ENCODE data around the gene NRXN3.

Gene NRXN3

DNA sequence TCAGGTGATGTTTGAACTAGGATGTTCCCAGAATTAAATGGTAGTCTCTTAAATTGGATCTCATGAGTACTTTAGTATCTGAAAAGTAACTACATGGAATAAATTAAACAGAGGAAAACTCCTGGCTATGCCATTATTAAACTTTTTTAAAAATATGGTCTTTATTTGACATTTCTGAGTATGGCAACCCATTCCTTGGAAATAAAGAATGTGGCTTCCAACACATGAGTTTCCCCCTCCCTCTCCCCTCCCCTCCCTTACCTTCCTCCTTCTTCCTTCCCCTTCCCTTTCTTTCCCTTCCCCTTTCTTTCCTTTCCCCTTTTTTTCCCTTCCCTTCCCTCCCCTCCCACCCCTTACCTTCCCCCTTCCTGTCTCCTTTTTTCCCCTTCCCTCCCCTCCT lies 1100.9 kb downstream of the NRXN3 start:
- no peaks in the 10 kb centered on the region for H3K36me3 ChIP-seq (ENCODE audit: insufficient read depth, low read length)
- no peaks in the 10 kb centered on the region for H3K9me3 ChIP-seq (ENCODE audit: low read length)
- no peak overlapping the region for H3K4me3 ChIP-seq (ENCODE audit: low read depth in 1 of 2, low read length in 2 of 2)
- no peak overlapping the region for H3K9ac ChIP-seq (ENCODE audit: low read length)
- no peaks in the 10 kb centered on the region for H3K4me1 ChIP-seq (ENCODE audit: insufficient read depth, low read length)
- no peaks in the 10 kb centered on the region for H3K27me3 ChIP-seq (ENCODE audit: control insufficient read depth in 1 of 2, insufficient read depth in 2 of 2, low read length in 2 of 2)
- no peak overlapping the region for H3K27ac ChIP-seq (ENCODE audit: low read depth, low read length)

GRCh38 chr14:79274641-79275291 lies 1104.6 kb downstream of the NRXN3 start:
- no peak overlapping the region for H3K9ac ChIP-seq (ENCODE audit: low read length)
- no peak overlapping the region for H3K27ac ChIP-seq (ENCODE audit: low read depth, low read length)
- peaks cover 0 to 4% of the 10 kb centered on the region in 2 donors for H3K27me3 ChIP-seq (ENCODE audit: control insufficient read depth in 1 of 2, insufficient read depth in 2 of 2, low read length in 2 of 2)
- no peaks in the 10 kb centered on the region for H3K9me3 ChIP-seq (ENCODE audit: low read length)
- H3K4me1 ChIP-seq (ENCODE audit: insufficient read depth, low read length) = no peaks in the 10 kb centered on the region
- no peaks in the 10 kb centered on the region for H3K36me3 ChIP-seq (ENCODE audit: insufficient read depth, low read length)
- H3K4me3 ChIP-seq (ENCODE audit: low read depth in 1 of 2, low read length in 2 of 2) = no peak overlapping the region

DNA sequence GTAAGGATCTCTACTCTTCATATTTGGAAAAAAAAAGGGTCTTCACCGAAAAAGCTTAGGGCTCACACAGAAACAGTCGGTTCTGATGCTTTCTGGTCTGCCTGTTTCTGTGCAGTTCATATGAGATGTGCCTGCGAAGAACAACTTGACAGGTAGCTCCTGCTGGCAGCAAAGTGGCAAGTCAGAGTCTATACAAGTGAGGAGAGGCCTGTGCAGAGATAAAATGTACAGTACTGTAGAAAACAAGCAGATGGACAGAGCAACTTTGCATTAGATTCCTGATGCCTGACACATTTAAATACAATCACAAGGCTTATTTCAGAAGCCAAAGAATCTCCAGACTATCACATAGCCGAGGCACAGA lies 1105.1 kb downstream of the NRXN3 start:
- Histone ChIP-seq H3K4me1 (ENCODE audit: insufficient read depth, low read length) (no peaks in the 10 kb centered on the region), H3K4me3 (ENCODE audit: low read depth in 1 of 2, low read length in 2 of 2) (no peak overlapping the region), H3K27me3 (ENCODE audit: control insufficient read depth in 1 of 2, insufficient read depth in 2 of 2, low read length in 2 of 2) (peaks cover 0 to 4% of the 10 kb centered on the region in 2 donors), H3K9ac (ENCODE audit: low read length) (no peak overlapping the region), H3K27ac (ENCODE audit: low read depth, low read length) (no peak overlapping the region), H3K36me3 (ENCODE audit: insufficient read depth, low read length) (no peaks in the 10 kb centered on the region), H3K9me3 (ENCODE audit: low read length) (no peaks in the 10 kb centered on the region)

DNA sequence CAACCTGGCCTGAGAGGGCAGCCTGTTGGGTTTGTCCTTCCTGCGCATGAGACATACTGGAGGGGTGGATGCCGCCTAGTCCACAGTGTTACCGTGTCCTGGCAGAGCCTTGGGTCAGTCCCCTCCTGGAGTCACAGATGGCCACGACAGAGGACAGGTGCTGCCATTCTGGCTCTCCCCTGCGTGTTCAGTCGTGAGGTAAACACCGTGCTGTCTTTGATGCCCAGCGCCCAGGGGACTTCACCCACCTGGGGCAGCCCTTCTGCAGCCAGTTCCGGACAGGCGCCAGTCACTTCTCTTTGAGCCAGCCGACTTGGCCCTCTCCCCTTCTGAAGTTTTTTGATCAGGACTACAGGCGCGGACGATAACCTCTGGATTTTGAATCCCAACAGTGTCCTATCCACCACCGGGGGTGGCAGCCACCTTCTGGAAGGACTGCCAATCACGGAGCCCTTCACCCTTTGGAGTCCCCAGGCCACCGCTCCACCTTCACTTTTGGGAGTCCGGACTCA lies 1108.2 kb downstream of the NRXN3 start:
- Histone ChIP-seq H3K4me3 (ENCODE audit: low read depth in 1 of 2, low read length in 2 of 2) (peak overlapping the region; percentile 74 to 86), H3K27ac (ENCODE audit: low read depth, low read length) (peak overlapping the region; percentile 65), H3K36me3 (ENCODE audit: insufficient read depth, low read length) (no peaks in the 10 kb centered on the region), H3K4me1 (ENCODE audit: insufficient read depth, low read length) (no peaks in the 10 kb centered on the region), H3K27me3 (ENCODE audit: control insufficient read depth in 1 of 2, insufficient read depth in 2 of 2, low read length in 2 of 2) (peaks cover 0 to 4% of the 10 kb centered on the region in 2 donors), H3K9ac (ENCODE audit: low read length) (no peak overlapping the region), H3K9me3 (ENCODE audit: low read length) (no peaks in the 10 kb centered on the region)

- Histone ChIP-seq H3K4me3 (ENCODE audit: low read depth in 1 of 2, low read length in 2 of 2) (peak overlapping the region; percentile 74 to 86), H3K9me3 (ENCODE audit: low read length) (no peaks in the 10 kb centered on the region), H3K9ac (ENCODE audit: low read length) (no peak overlapping the region), H3K27me3 (ENCODE audit: control insufficient read depth in 1 of 2, insufficient read depth in 2 of 2, low read length in 2 of 2) (peaks cover 0 to 4% of the 10 kb centered on the region in 2 donors), H3K36me3 (ENCODE audit: insufficient read depth, low read length) (no peaks in the 10 kb centered on the region), H3K27ac (ENCODE audit: low read depth, low read length) (peak overlapping the region; percentile 66), H3K4me1 (ENCODE audit: insufficient read depth, low read length) (no peaks in the 10 kb centered on the region)
Observed at GRCh38 chr14:79278798-79279644, 1108.8 kb downstream of the NRXN3 start.

DNA sequence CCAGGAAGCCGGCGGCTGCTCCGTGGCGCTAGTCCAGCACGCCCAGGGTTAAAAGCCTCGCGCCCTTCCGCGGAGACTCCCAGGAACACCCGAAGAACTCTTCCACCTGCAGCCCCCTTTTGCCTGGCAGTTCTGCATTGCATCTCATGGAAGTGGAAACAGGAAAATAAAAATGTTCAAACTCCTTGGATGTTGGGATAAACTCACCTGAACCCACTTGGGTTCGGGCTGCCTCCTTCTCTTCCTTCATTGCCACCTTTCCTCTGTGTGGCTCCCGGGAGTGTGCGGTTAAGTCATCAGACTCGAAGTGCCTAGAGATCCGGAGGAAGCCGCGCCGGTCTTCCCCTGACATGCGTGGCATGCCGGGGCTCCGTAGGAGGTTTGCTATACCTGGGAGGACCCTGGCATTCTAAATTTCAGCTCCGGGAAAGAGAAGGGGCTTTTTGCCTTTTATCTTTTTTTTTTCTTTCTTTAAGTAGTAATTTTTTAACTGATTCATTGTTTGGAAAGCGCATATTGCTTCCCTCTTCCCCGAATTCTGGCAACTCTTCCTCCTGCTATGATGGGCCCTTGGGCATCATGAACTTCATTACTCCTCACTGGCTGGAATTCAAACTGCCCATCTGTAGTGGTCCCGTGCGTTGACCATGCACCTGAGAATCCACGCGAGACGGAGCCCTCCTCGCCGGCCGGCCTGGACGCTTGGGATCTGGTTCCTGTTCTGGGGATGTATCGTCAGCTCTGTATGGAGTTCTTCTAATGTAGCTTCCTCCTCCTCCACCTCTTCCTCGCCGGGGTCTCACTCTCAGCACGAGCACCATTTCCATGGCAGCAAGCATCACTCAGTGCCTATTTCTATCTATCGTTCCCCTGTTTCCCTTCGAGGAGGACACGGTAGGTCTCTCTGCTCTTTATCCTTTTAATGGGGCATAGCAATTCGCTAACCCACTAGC lies 1109.7 kb downstream of the NRXN3 start:
- peaks cover 0 to 4% of the 10 kb centered on the region in 2 donors for H3K27me3 ChIP-seq (ENCODE audit: control insufficient read depth in 1 of 2, insufficient read depth in 2 of 2, low read length in 2 of 2)
- H3K9ac ChIP-seq (ENCODE audit: low read length) = peak overlapping the region; percentile 51
- H3K4me3 ChIP-seq (ENCODE audit: low read depth in 1 of 2, low read length in 2 of 2) = peak overlapping the region; percentile 74 to 86
- no peaks in the 10 kb centered on the region for H3K9me3 ChIP-seq (ENCODE audit: low read length)
- H3K4me1 ChIP-seq (ENCODE audit: insufficient read depth, low read length) = no peaks in the 10 kb centered on the region
- peak overlapping the region; percentile 66 for H3K27ac ChIP-seq (ENCODE audit: low read depth, low read length)
- H3K36me3 ChIP-seq (ENCODE audit: insufficient read depth, low read length) = no peaks in the 10 kb centered on the region

DNA sequence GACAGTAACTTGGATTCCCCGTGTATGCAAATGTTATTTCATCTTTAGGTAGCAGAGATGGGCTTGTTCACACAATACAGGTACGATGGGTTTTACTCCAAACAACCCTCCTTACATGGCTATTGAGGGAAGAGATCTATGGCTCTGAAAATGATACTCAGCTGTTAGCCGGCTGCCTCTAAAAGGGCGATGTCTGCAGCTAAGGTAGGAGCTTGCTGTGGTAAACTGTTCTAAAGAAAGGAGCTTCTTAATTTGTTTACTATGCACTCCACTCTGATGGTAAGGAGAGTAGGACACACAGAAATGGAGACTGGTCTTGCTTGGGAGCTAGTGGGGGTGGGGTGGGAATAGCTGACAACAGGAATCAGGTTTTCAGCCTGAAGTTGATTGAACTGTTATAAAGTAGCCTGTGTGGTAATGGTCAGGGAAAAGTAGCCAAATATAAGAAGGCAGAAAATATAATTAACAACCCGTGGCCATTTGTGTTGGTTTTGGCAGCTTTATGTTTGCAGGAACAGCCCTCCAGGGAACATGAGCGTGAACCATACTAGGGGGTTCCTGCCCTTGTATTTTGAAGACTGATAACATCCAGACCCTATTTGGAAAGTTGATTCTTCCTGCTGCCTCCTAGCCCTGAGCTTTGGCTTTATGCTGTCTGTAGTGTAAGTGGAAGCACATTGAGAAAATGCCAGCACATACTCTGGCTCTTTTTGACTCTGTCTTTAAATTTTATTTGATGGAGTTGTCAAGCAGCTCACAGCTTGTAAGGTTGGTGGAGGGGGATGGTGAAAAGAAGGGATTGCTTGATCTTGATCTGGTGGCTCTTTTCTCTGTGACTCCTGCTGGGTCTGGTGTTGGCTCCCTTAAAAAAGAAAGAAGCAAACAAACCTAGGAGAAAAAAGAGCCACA lies 1111.3 kb downstream of the NRXN3 start:
- Histone ChIP-seq H3K27me3 (ENCODE audit: control insufficient read depth in 1 of 2, insufficient read depth in 2 of 2, low read length in 2 of 2) (peaks cover 0 to 4% of the 10 kb centered on the region in 2 donors), H3K4me1 (ENCODE audit: insufficient read depth, low read length) (peaks cover 1% of the 10 kb centered on the region), H3K4me3 (ENCODE audit: low read depth in 1 of 2, low read length in 2 of 2) (peak overlapping the region; percentile 74 to 86), H3K27ac (ENCODE audit: low read depth, low read length) (peak overlapping the region; percentile 48), H3K9me3 (ENCODE audit: low read length) (no peaks in the 10 kb centered on the region), H3K36me3 (ENCODE audit: insufficient read depth, low read length) (no peaks in the 10 kb centered on the region), H3K9ac (ENCODE audit: low read length) (peak overlapping the region; percentile 51)

DNA sequence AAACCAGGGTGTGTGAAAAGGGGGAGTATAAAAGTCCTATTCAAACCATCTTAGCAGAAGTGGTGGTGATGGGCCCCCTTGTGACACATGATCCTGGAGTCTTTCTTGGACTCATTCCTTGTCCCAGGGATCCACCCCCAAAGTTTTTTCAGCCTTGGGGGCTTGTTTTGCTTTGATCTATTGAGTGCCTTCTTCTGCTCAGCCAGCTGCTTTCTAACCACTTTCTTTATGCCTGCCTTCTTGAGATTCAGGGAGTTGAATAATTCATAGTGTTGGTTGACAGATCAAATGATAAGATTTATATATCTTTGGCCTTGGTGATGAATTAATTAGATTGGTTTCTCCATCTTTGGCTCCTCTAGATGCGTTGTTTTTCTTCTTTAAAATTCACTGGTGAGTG lies 1114.4 kb downstream of the NRXN3 start:
- Histone ChIP-seq H3K27ac (ENCODE audit: low read depth, low read length) (no peak overlapping the region), H3K9me3 (ENCODE audit: low read length) (no peaks in the 10 kb centered on the region), H3K36me3 (ENCODE audit: insufficient read depth, low read length) (no peaks in the 10 kb centered on the region), H3K9ac (ENCODE audit: low read length) (no peak overlapping the region), H3K4me1 (ENCODE audit: insufficient read depth, low read length) (peaks cover 11% of the 10 kb centered on the region), H3K27me3 (ENCODE audit: control insufficient read depth in 1 of 2, insufficient read depth in 2 of 2, low read length in 2 of 2) (no peaks in the 10 kb centered on the region), H3K4me3 (ENCODE audit: low read depth in 1 of 2, low read length in 2 of 2) (no peak overlapping the region)

DNA sequence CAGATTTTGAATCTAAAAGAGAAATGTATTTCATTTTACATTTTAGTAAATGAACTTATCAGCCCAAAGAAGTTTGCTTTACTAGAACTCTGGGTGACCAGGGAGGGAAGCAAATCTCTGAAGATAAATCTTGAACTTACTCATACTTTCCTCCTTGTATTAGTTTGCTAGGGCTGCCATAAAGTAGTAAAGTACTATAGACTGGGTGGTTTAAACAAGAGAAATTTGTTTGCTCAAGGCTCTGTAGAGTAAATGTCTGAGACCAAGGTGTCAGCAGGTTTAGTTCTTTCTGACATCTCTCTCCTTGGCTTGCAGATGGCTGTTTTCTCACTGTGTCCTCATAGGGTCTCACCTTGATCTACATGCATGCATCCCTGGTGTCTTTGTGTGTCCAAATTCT lies 1115.1 kb downstream of the NRXN3 start:
- H3K36me3 ChIP-seq (ENCODE audit: insufficient read depth, low read length) = no peaks in the 10 kb centered on the region

GRCh38 chr14:79287976-79288375 lies 1117.8 kb downstream of the NRXN3 start:
- Histone ChIP-seq H3K4me1 (ENCODE audit: insufficient read depth, low read length) (peaks cover 14% of the 10 kb centered on the region), H3K9ac (ENCODE audit: low read length) (no peak overlapping the region), H3K4me3 (ENCODE audit: low read depth in 1 of 2, low read length in 2 of 2) (no peak overlapping the region), H3K36me3 (ENCODE audit: insufficient read depth, low read length) (no peaks in the 10 kb centered on the region), H3K9me3 (ENCODE audit: low read length) (no peaks in the 10 kb centered on the region), H3K27me3 (ENCODE audit: control insufficient read depth in 1 of 2, insufficient read depth in 2 of 2, low read length in 2 of 2) (no peaks in the 10 kb centered on the region), H3K27ac (ENCODE audit: low read depth, low read length) (no peak overlapping the region)

More for the DNA sequence above, 1115.1 kb downstream of the NRXN3 start:
- Histone ChIP-seq H3K4me1 (ENCODE audit: insufficient read depth, low read length) (peaks cover 11% of the 10 kb centered on the region), H3K27me3 (ENCODE audit: control insufficient read depth in 1 of 2, insufficient read depth in 2 of 2, low read length in 2 of 2) (no peaks in the 10 kb centered on the region), H3K27ac (ENCODE audit: low read depth, low read length) (no peak overlapping the region), H3K9me3 (ENCODE audit: low read length) (no peaks in the 10 kb centered on the region), H3K9ac (ENCODE audit: low read length) (no peak overlapping the region), H3K4me3 (ENCODE audit: low read depth in 1 of 2, low read length in 2 of 2) (no peak overlapping the region)

Data from muscle layer of colon (tissue), 2 donors.